HG03342 (cell line): ENCODE measurements around the gene RAD51B.

Experiments used
- ATAC-seq: cut with Tn5 transposase; IDR thresholded peaks from one replicate; pipeline ENCODE4 v1.9.1; 2021; ENCODE audit warnings: mild to moderate bottlenecking, moderate library complexity; ENCODE audit not compliant: unreplicated experiment

RAD51B gene

DNA sequence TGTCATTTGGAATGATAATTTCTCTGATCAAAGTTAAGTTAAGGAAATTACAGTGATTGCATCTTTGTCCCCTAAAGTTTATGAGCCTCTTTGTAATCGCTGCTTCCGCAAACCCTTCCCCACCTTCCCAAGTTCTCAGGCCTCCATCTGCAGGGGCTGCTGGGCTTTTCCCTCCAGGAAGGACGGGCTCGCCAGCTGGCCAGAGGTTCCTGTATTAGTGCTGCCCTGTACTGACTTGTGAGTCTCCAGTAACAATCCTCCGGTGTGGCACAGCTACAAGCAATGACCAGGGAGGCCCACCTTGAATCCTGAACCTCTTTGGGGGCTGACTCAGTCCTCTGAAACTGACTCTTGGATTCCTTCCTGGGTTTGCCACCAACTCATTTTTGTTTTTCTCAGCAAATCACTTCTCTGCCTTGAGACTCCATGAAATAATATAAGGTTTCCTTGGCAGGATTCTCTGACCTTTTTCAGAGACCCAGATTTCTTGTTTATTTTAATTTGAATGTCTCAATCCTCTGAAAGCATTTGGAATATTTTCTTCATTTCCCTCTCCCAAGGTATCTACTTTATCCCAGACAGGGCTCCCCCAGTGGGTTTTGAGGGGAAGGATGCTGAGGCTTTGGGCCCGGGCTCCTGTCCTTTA is 574.7 kb downstream of the RAD51B start:
- ATAC-seq: no peak

GRCh38 chr14:68394764-68395143 is 575.2 kb downstream of the RAD51B start:
- no peak for ATAC-seq

DNA sequence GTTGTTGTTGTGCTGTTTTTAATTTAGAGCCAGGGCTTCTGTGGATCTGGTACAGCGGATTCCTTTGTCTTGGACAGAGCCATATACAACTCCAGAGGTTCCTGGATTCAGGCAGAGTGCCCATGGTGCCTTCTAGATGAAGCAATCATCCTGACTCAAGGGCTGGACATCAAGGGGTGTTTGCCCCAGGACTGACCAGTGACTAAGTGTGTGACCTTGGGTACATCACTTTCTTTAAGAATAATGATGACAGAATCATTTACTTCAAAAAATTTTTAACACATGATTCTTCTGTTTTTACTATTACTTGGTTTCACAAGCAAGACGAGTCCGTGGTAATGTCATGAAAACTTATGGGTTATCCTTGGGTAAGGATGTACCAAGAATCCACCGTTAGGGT is 576.0 kb downstream of the RAD51B start:
- no peak for ATAC-seq

DNA sequence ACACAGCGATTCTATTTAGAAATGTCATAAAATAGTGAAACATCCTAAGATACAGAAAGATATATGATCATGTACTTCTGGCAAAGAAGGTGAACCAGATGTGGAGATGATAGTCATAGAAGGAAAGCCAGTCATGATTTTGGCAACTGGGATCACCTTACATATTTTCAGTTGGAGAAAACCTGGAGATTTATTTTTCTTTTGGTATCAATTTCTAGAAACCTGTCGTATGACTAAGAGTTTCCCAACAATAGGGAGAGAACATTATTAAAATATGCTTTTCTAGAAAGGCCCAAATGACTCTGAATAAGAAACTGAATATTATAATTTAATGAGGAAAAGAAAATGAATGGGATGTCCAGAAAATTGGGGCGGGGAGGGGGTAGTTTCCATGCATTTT is 576.9 kb downstream of the RAD51B start:
- no peak for ATAC-seq

DNA sequence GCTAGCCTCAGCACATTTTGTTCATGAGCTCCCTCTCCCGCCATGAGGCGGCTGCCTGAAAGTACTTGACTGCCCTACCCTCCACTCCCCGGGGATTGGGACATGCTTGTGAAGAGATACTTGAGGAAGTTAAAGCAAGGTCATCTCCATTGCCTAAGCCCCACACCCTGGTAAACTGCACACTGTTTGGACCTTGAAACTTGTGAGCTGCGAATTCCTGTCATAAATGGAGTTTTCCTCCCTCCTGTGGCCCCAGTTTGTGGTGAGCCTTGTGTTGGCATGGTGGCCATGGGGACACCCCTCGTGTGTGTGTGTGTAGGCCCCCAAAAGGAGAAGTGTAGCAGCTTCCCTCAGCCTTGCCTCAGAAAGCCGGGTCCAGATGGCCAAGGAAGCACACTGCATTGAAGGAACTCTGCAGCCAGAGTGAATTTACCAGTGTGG is 577.8 kb downstream of the RAD51B start:
- no peak for ATAC-seq

DNA sequence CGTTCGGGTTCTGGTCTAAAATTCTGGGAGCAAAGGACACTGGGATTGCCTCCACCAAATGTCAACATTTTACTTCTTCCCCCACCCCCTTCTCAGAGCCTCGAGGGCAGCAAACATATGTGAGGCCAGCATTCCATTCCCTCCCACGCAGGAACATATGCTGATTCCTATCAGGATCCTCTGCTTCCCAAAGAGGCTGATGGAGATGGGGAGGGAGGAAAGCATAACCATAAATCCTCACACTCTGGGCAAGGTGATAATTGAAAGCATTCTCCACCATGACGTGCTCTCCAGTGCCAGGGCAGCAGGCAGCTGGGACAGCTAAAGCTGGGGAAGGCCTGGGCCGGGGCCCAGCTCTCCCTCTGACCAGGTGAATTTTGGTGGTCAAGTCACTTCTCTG is 578.2 kb downstream of the RAD51B start:
- ATAC-seq: no peak

GRCh38 chr14:68398370-68398769 is 578.8 kb downstream of the RAD51B start:
- no peak for ATAC-seq

GRCh38 chr14:68399971-68400370 is 580.4 kb downstream of the RAD51B start:
- no peak for ATAC-seq

GRCh38 chr14:68401317-68401716 is 581.7 kb downstream of the RAD51B start:
- ATAC-seq: no peak

- ATAC-seq: peak; percentile 74
Measured at GRCh38 chr14:68401855-68402254, 582.3 kb downstream of the RAD51B start.

DNA sequence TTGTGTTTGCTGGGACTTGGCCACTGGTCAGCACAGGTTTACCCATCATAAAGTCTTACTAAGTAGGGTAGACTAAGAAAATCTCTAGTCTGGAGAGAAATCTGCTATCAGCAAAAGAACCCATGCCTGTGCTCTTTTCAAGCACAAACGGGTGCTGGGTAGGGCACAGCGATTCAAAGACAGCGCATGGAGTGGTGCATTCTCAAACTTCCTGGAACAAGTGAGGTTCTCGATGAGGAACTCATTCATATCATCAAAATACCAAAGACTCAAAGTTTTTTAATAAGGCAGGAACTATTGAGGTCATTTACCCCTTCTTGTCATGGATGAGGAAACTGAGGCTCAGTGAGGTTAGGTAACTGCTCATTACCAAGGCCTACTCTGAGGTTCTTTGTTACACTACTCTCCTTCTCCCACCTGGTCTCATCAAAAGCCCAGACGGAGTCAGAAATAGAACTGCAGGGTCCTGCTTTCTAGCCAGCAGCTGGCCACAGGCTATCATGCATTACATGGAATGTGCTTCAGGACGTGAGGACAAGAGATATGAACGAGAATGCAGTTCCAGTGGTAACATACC is 583.0 kb downstream of the RAD51B start:
- no peak for ATAC-seq

DNA sequence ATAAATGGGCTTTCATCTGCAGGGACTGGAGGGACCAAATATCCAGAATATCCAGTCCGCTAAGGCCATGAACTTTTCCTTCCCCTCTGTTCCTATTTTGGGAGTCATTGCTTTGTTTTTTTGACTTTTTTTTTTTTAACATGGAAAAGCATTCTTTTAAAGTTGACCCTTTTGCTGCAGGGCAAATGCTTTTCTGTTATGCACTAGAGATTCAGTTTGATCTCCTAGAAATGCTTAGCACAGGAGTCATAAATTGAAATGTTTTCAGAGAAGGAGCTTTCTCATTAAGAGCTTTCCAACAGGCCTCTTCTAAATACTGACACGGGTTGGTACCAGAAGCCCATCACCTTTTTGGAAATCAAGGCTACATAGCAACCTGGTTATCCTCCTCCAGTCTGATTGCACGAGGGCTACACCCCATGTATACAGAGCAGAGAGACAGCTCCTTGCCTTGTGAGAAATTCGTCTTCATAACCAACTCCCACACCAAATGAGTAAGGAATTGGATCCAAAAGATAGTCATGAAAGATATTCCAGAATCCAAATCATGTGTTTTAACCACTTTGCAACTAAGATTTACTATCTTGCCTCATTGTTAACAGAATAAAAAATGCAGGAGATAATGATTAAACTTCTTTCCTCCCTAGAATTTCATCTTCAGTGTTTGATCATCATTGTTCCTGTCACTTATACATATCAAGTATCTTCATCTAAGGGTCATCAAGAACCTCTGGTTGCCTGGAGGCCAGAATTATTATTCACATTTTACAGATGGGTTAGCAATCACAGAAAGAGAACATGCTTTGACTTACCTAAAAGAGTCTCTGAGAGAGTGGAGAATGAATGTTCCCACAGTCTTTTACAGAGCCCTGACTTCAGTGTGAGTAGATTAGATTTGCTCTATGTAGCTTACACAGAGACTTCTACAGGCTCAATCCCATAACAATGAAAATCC is 583.9 kb downstream of the RAD51B start:
- no peak for ATAC-seq

DNA sequence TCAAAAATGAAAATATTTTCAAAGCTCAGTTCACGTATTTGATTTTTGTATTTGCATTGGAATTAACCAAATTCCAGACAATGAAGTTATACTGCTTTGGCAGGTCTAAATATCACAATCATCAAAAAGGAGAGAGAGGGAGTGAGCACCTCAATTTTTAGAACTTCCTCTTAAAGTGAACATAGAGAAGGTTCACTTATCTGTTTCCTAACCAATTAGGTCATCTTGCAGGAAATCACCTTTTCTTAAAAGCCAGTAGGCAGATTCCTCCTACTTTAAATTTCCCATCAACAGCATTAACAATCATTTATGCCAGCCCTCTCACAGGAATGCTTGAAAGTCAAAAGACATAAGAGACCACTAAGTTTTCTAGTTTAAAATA is 584.6 kb downstream of the RAD51B start:
- ATAC-seq: no peak

DNA sequence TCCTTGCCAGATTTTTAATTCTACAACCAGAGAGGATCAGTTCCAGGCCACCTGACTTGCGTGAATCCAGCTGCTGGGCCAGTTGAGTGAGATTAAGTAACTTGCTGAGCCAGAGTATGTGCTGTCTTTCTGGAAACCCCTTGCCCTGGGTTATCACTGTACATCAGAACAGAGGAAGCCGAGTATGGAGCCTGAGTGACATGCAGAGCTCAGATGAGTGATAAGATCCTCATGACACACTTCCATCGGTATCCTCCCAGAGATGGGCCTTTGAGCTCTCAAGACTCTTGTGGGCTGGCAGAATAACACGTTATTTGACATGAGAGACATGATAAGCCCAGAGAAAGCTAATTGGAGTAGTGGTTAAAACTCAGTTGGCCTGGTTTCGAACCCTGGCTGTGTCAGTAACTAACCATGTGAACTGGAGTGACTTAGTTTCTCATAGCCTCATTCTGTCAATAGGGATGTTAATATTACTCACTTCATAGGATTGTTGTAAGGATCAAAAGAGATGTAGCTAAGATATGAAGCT is 585.1 kb downstream of the RAD51B start:
- ATAC-seq: no peak

DNA sequence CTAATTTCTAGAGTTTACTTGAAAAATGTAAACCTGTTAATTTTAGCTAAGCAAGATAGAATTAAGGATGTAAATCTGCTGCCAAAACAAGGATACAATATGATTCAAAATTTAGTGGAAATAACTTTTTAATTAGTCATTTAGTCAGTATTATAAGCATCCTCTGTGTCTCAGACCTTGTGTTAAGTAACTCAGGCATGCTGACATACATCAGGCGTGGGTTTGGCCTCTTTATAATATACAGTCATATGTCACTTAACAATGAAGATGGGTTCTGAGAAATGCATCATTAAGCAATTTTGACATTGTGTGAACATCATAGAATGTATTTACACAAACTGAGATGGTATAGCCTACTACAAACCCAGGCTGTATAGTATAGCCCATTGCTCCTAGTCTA is 586.4 kb downstream of the RAD51B start:
- no peak for ATAC-seq

GRCh38 chr14:68407285-68407684 is 587.7 kb downstream of the RAD51B start:
- ATAC-seq: no peak

GRCh38 chr14:68407825-68408224 is 588.2 kb downstream of the RAD51B start:
- no peak for ATAC-seq

DNA sequence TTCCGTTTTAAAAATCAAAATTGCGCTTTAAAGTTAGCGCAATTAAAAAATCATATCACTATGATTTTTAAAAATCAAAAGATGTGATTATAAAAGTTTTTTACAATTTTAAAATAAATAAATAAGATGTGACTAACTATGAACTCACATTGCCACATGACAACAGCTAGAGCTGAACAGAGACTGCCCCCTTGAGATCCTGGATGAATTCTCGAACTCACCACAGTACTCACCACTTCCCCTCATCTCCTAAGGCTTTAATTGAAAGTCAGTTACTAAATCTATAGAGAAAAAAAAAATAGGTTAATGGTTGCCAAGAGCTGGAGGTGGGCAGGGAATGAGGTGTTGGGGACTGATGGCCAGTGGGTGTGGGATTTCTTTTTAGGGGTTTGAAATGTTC is 589.1 kb downstream of the RAD51B start:
- no peak for ATAC-seq

GRCh38 chr14:68409387-68409786 is 589.8 kb downstream of the RAD51B start:
- no peak for ATAC-seq

DNA sequence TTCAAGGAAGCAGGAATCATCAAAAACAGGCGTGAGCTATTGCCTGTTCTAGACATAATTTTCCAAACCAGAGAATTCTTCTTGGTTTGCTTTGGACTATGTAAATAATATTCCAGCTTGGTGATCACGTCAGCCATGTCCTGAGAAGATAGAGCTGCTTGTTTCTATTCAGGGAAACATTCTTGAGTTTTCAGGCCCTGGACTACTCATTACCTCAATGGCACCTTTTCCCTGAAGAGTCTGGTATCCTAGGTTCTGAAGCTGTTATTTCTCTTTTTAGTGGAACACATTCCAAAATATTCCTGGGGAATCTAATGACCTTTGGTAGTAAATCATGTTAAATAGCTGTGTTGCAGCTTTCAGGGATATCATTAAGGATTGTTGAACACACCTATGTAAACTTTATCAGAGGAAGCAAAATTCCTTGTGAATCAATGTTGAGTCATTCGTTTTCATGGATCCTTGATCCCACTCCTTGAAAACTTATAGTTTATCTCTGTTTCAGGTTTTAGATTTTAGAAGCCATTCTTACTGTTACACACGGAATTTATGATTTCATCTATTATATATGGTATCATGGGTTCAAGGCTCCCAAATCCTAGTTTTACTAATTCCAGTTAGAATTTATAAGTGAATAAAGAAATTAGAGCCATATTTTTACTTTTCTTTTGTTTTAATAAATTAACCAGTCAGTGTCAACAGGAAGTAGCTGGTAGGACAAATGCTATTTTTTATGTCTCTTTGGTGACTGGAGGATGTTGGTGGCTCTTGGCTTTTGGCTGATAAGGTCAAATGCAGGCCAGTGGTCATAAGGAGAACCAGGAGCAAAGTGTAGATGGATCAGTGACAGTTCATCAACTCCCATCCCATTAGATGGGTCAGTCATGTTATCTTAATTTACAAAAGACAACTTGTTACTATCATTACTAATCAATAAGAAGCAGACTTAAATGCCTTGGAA is 593.2 kb downstream of the RAD51B start:
- no peak for ATAC-seq

DNA sequence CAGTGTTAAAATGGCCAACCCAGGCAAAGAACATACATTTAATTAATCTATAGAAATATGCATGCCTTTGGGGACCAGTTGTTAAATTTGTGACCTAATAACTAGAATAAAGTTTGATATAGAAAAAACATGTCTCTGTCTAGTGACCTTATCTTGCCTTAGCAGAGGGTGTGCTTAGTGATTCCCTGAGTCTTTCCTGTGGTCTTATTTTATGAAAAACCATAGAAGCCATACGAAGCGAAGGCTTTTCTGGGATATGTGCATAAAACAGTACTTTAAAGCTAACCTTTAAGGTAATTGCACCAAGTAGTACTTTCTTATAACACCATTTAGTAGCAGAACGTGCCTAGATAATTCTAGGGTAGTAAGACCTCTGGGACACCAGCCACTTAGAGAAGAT is 593.9 kb downstream of the RAD51B start:
- no peak for ATAC-seq
